Mammary epithelial cell (primary cell): ENCODE results near the gene ARHGAP28.

Experiments used
- EZH2 ChIP-seq: IDR thresholded peaks from 2 replicates; pipeline ENCODE4 v1.6.1; 2012; ENCODE audit warnings: low read length, inconsistent platforms, borderline replicate concordance
- TF ChIP-seq, protein P1 (sequence below), 2 donors: IDR thresholded peaks in 1 of 2; conservative IDR thresholded peaks in 1 of 2; 2 replicates each; pipeline ENCODE4 v1.5.1; 2011 to 2012; ENCODE audit warnings: inconsistent platforms in 2 of 2, low read length in 2 of 2, mild to moderate bottlenecking in 2 of 2, control low read depth in 1 of 2, low read depth in 1 of 2; ENCODE audit not compliant: insufficient read depth in 1 of 2; ENCODE audit errors: extremely low read depth in 1 of 2

DNA sequence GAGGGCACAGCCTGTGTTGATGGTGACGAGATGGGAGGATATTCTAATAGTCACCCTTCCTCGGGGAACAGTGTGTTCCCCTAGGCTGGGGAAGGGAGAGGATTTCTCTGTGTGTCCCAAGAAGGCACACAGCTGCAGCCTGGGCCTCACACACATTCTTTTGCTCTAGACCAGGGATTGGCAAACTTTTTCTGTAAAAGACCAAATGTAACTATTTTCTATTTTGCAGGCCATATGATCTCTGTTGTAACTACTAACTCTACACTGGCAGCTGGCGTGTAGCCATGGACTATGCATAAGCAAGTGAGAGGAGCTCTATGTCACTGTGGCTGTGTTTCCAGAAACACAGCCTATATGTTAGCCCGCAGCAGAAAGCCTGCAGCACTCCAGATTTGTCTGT lies 65.8 kb downstream of the ARHGAP28 start:
- TF ChIP-seq, protein P1, sequence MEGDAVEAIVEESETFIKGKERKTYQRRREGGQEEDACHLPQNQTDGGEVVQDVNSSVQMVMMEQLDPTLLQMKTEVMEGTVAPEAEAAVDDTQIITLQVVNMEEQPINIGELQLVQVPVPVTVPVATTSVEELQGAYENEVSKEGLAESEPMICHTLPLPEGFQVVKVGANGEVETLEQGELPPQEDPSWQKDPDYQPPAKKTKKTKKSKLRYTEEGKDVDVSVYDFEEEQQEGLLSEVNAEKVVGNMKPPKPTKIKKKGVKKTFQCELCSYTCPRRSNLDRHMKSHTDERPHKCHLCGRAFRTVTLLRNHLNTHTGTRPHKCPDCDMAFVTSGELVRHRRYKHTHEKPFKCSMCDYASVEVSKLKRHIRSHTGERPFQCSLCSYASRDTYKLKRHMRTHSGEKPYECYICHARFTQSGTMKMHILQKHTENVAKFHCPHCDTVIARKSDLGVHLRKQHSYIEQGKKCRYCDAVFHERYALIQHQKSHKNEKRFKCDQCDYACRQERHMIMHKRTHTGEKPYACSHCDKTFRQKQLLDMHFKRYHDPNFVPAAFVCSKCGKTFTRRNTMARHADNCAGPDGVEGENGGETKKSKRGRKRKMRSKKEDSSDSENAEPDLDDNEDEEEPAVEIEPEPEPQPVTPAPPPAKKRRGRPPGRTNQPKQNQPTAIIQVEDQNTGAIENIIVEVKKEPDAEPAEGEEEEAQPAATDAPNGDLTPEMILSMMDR (conservative IDR thresholded peaks at IDR 0.05 in 1 of 2, IDR thresholded peaks at IDR 0.05 in 1 of 2; ENCODE audit: extremely low read depth in 1 of 2, insufficient read depth in 1 of 2, low read depth in 1 of 2, low read length in 2 of 2) = no peak
- TF ChIP-seq EZH2 = no peak
